ENCODE results near the gene ZNF524.

Gene ZNF524

DNA sequence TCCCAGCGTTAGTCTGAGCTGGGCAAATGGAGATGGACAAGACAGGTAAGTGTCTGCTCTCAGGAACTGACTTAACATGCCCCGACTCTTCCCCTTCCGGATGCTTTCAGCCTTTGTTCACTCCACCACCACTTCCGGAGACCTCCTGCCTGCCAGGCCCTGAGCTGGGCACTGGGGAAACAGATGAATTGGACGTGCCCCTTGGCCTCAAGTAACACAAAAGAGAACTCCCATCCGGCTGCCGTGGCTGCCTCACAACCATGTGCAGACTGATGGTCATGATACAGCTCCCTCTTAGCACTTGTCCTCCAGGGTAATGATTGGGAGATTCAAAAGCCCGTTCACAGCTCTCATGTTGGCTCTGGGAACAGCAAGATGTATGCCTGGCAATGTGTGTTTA lies 17.3 kb downstream of the ZNF524 start:
- Histone ChIP-seq H3K4me2 (no peak overlapping the region), H4K20me1 (peaks cover 31% of the 10 kb centered on the region), H3K27me3 (no peaks in the 10 kb centered on the region), H3K36me3 (peaks cover 87% of the 10 kb centered on the region), H3K4me3 (no peak overlapping the region), H3K9ac (no peak overlapping the region), H3K27ac (no peak overlapping the region), H3K9me3 (no peaks in the 10 kb centered on the region), H3K4me1 (peaks cover 9% of the 10 kb centered on the region)
- TF ChIP-seq Cebpa-rat (IDR thresholded peaks at IDR 0.05) = no peak

DNA sequence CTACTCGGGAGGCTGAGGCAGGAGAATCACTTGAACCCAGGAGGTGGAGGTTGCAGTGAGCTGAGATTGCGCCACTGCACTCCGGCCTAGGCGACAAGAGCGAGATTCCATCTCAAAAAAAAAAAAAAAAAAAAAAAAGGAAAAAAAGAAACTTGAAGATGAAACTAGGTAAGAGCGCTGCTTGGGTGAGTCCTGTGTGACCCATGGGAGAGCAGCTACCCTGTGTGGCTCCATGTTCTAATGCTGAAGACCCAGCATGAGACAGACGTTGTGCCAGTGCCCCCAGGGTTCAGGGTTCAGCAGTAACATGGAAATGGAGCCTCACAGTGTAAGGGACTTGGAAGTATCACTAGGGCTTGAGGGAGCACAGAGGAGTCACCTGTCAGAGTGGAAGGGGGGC lies 18.3 kb downstream of the ZNF524 start:
- no peaks in the 10 kb centered on the region for H3K9me3 ChIP-seq
- H3K27ac ChIP-seq = no peak overlapping the region
- H3K4me3 ChIP-seq = no peak overlapping the region
- H4K20me1 ChIP-seq = peaks cover 32% of the 10 kb centered on the region
- H3K4me2 ChIP-seq = no peak overlapping the region
- H3K9ac ChIP-seq = no peak overlapping the region
- peaks cover 80% of the 10 kb centered on the region for H3K36me3 ChIP-seq
- H3K4me1 ChIP-seq = peaks cover 16% of the 10 kb centered on the region
- TF ChIP-seq Cebpa-rat (IDR thresholded peaks at IDR 0.05) = no peak
- no peaks in the 10 kb centered on the region for H3K27me3 ChIP-seq

DNA sequence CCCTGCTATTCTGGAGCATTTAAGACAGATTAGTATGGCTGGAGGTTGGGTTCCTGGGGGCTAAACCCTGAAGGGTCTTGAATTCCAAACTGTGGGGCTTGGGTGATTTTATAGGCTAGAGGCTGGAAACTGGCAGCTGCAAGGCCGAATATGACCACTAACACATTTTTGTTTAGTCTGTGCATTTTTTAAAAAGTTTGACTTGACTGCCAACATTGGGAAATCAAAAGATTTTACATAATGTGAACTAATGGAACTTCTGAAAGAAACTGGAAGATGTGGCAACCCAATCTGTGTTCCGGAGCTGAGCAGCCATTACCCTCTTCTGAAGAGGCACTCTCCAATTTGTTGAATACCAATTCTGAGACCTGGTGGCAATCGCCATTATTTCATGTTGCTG lies 19.2 kb downstream of the ZNF524 start:
- Histone ChIP-seq H3K27me3 (no peaks in the 10 kb centered on the region), H3K9me3 (no peaks in the 10 kb centered on the region), H3K4me2 (no peak overlapping the region), H3K4me3 (no peak overlapping the region), H3K9ac (no peak overlapping the region), H3K27ac (no peak overlapping the region), H3K4me1 (peaks cover 22% of the 10 kb centered on the region), H3K36me3 (peaks cover 73% of the 10 kb centered on the region), H4K20me1 (peaks cover 36% of the 10 kb centered on the region)
- TF ChIP-seq Cebpa-rat (IDR thresholded peaks at IDR 0.05) = no peak

- Histone ChIP-seq H3K27me3 (no peaks in the 10 kb centered on the region), H3K4me1 (peaks cover 29% of the 10 kb centered on the region), H3K4me3 (no peak overlapping the region), H4K20me1 (peaks cover 32% of the 10 kb centered on the region), H3K9ac (no peak overlapping the region), H3K4me2 (peak overlapping the region; percentile 19; the same call in 1 of the 2 replicates), H3K36me3 (peaks cover 61% of the 10 kb centered on the region), H3K27ac (0 out of 2 replicates have a peak overlapping the region, but pooled peaks have one; percentile 6), H3K9me3 (no peaks in the 10 kb centered on the region)
- no peak for TF ChIP-seq Cebpa-rat (IDR thresholded peaks at IDR 0.05)
Observed at GRCh38 chr19:55620410-55621204, 20.5 kb downstream of the ZNF524 start.

GRCh38 chr19:55621205-55621672 lies 21.2 kb downstream of the ZNF524 start:
- Histone ChIP-seq H3K27ac (no peak overlapping the region), H3K36me3 (peaks cover 54% of the 10 kb centered on the region), H3K4me3 (no peak overlapping the region), H3K4me2 (no peak overlapping the region), H3K9me3 (no peaks in the 10 kb centered on the region), H4K20me1 (peaks cover 26% of the 10 kb centered on the region), H3K9ac (no peak overlapping the region), H3K27me3 (no peaks in the 10 kb centered on the region), H3K4me1 (peaks cover 29% of the 10 kb centered on the region)
- TF ChIP-seq Cebpa-rat (IDR thresholded peaks at IDR 0.05) = no peak

DNA sequence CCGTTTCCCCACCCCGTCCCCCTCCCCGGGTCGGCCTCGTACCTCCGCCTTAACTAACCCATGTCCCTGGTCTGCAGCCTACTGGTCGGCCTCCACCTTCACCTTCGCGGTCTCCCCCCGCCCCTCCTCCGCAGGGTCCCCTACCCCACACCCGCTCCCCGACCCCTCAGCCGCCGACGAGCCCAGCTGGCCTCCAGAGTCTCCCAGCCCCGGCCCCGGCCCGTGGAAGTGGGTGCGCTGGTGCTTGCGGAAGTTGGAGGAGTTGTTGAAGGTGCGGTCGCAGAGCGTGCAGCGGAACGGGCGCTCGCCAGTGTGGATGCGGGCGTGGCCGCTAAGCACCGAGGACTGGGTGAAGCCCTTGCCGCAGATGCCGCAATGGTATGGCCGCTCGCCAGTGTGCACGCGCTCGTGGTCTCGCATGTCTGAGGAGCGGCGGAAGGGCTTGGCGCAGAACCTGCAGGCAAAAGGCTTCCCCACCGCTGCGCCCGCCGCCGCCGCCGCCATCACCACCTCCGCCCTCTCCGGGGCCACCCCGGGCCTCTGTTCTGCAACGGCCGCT lies 21.7 kb downstream of the ZNF524 start:
- TF ChIP-seq Cebpa-rat (IDR thresholded peaks at IDR 0.05) = no peak
- Histone ChIP-seq H3K27ac (no peak overlapping the region), H4K20me1 (peaks cover 20% of the 10 kb centered on the region; the same call in 1 of the 2 replicates), H3K9ac (no peak overlapping the region), H3K36me3 (peaks cover 49% of the 10 kb centered on the region), H3K4me2 (no peak overlapping the region), H3K9me3 (no peaks in the 10 kb centered on the region), H3K27me3 (no peaks in the 10 kb centered on the region), H3K4me1 (peaks cover 33% of the 10 kb centered on the region), H3K4me3 (no peak overlapping the region)

- Histone ChIP-seq H3K27me3 (no peaks in the 10 kb centered on the region), H3K27ac (no peak overlapping the region), H3K9ac (no peak overlapping the region), H3K4me3 (no peak overlapping the region), H3K9me3 (no peaks in the 10 kb centered on the region), H3K36me3 (peaks cover 44% of the 10 kb centered on the region), H4K20me1 (0 out of 2 replicates have a peak, but pooled peaks cover 20% of the 10 kb centered on the region), H3K4me1 (peaks cover 33% of the 10 kb centered on the region), H3K4me2 (no peak overlapping the region)
- no peak for TF ChIP-seq Cebpa-rat (IDR thresholded peaks at IDR 0.05)
Observed at GRCh38 chr19:55622242-55622969, 22.3 kb downstream of the ZNF524 start.

DNA sequence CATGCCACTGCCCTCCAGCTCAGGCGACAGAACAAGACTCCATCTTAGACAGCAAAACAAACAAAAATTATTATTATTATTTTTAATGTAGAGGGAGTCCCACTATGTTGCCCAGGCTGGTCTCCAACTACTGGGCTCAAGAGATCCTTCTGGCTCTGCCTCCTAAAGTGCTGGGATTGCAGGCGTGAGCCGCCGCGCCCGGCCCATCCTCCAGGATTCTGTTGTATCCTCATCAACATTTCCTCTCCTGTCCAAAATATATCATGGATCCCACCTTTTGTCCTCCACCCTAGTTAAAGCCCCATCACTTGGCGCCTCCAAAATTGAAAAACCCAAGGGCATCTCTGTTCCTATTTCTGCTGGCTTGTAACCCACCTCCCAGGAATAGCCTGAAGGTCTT lies 23.0 kb downstream of the ZNF524 start:
- peaks cover 33% of the 10 kb centered on the region for H3K4me1 ChIP-seq
- no peaks in the 10 kb centered on the region for H3K27me3 ChIP-seq
- 0 out of 2 replicates have a peak, but pooled peaks cover 20% of the 10 kb centered on the region for H4K20me1 ChIP-seq
- H3K36me3 ChIP-seq = peaks cover 36% of the 10 kb centered on the region
- H3K9me3 ChIP-seq = no peaks in the 10 kb centered on the region
- no peak overlapping the region for H3K9ac ChIP-seq
- no peak overlapping the region for H3K4me3 ChIP-seq
- no peak for TF ChIP-seq Cebpa-rat (IDR thresholded peaks at IDR 0.05)
- H3K4me2 ChIP-seq = peak overlapping the region; percentile 10; the same call in 1 of the 2 replicates
- no peak overlapping the region for H3K27ac ChIP-seq

- peaks cover 32% of the 10 kb centered on the region for H3K36me3 ChIP-seq
- peak overlapping the region; percentile 52 for H3K4me3 ChIP-seq
- H3K9ac ChIP-seq = no peak overlapping the region
- TF ChIP-seq Cebpa-rat (IDR thresholded peaks at IDR 0.05) = no peak
- H3K27ac ChIP-seq = no peak overlapping the region
- H3K4me1 ChIP-seq = peaks cover 35% of the 10 kb centered on the region
- H3K9me3 ChIP-seq = no peaks in the 10 kb centered on the region
- H3K27me3 ChIP-seq = no peaks in the 10 kb centered on the region
- 0 out of 2 replicates have a peak, but pooled peaks cover 20% of the 10 kb centered on the region for H4K20me1 ChIP-seq
- H3K4me2 ChIP-seq = peak overlapping the region; percentile 10
Observed at GRCh38 chr19:55623561-55623960, 23.5 kb downstream of the ZNF524 start.
